Stimulated activated naive CD4-positive, alpha-beta T cell (primary cell): ENCODE data around the gene VPS45.

Source experiments
- DNase-seq, 6 experiments: peaks; one replicate each; lab custom pipeline; 2025; lab: John Stamatoyannopoulos, UW

VPS45 gene

DNA sequence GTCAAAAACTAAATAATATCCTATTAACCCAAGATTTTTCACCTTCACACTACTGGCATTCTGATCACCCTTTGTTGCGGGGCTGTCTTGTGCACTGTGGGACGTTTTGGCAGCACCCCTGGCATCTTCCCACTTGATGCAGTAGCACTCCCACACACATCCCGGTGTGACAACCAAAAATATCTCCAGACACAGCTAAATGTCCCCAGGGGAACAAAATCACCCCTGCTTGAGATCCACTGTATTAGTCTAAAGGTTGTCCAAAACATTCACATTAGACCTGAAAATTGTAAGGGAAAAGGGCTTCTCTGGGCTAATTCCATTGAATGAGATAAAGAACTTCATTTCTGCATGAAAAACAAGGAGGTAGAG is 120.0 kb downstream of the VPS45 start:
- DNase-seq, result no peak

DNA sequence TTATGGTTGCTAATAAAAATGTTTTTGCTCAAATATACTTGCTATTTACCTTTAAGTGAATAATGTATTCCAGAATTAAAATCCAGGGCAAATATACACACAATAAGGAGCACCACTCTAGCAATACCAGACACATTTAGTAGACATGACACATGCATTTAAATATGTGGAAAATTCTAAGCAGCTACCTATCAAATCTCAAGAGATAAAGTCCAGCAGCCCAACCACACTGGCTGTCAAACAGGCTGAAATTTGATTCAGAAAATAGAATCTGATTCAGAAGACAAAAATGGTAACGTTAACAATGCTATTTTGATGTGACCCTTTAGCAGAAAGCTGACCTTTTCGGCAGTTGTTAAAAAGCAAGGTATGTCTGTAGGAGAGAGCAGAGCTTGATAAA is 124.4 kb downstream of the VPS45 start:
- no peak for DNase-seq

DNA sequence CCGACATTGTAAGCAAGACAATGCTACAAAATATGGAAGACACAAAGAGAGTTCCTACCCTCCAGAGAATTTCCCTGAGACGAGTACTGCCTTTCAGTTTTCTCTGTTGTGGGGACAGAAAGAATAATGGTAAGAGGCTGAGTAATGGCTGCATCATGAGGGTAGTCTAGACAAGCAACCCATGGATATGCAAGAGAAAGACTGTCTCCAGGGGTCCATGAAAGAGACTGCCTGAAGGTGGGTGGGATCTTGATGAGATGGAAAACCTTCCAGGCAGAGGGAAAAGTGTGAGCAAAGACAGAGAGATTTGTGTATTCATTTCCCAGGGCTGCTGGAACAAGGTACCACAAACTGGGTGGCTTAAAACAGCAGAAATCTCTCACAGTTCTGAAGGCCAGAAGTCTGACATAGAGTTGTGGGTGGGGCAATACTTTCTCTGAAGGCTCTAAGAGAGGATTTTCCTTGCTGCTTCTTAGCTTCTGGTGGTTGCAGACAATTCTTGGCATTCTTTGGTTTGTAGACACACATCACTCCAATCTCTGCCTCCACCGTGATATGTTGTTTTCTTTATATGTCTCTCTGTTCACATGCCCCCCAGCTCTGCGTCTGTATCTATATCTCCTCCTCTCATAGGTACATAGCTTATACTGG is 126.9 kb downstream of the VPS45 start:
- DNase-seq, result no peak
